MCF 10A (cell line): ENCODE measurements around the gene SDCBP2. TPM values are rescaled to one million over a fixed set of nuclear protein-coding genes. Genes with fewer than 3 reads are reported as not detected.

ENCODE experiments used
- BruUV-seq: library from RNA; stranded (reverse); fragments of 400-500 nt; replicated peaks from 2 replicates; lab custom pipeline; 2021; lab: Mats Ljungman, UMichigan
- CTCF ChIA-PET: fragments of 300-600 bp; sonication (Branson Sonifier 250); formaldehyde crosslinking; extraction: SDS; loops from one replicate; lab custom pipeline; 2021; ENCODE audit warnings: antibody characterized with exemption, inconsistent platforms; lab: Yijun Ruan, JAX
- POLR2A ChIA-PET: fragments of 300-600, 350-650 bp; sonication (Branson Sonifier 250); formaldehyde crosslinking; extraction: SDS; loops from one replicate; lab custom pipeline; 2020; ENCODE audit warnings: antibody characterized with exemption, inconsistent platforms; lab: Yijun Ruan, JAX
- DNase-seq: peaks from one replicate; pipeline ENCODE4 v3.0.0-alpha.2; 2018; ENCODE audit not compliant: unreplicated experiment
- H3K27ac Mint-ChIP-seq: one replicate; pipeline ENCODE4 v1.8.0; 2022; ENCODE audit warnings: mild to moderate bottlenecking, low read depth, mixed read lengths; ENCODE audit not compliant: unreplicated experiment
- H3K27me3 Mint-ChIP-seq: one replicate; pipeline ENCODE4 v1.8.0; 2022; ENCODE audit warnings: mixed read lengths; ENCODE audit not compliant: insufficient read depth, unreplicated experiment
- H3K36me3 Mint-ChIP-seq: one replicate; pipeline ENCODE4 v1.8.0; 2022; ENCODE audit warnings: mild to moderate bottlenecking, moderate library complexity, mixed read lengths; ENCODE audit not compliant: insufficient read depth, unreplicated experiment
- H3K4me1 Mint-ChIP-seq: one replicate; pipeline ENCODE4 v1.8.0; 2022; ENCODE audit warnings: mixed read lengths; ENCODE audit not compliant: insufficient read depth, unreplicated experiment
- H3K4me3 Mint-ChIP-seq: one replicate; pipeline ENCODE4 v1.8.0; 2022; ENCODE audit warnings: mild to moderate bottlenecking, moderate library complexity, mixed read lengths; ENCODE audit not compliant: unreplicated experiment
- H3K9me3 Mint-ChIP-seq: one replicate; pipeline ENCODE4 v1.8.0; 2022; ENCODE audit warnings: mixed read lengths; ENCODE audit not compliant: unreplicated experiment
- CTCF ChIP-seq: fragments of 200-600 bp; IDR thresholded peaks from one replicate; pipeline ENCODE4 v1.8.0; 2022; ENCODE audit warnings: antibody characterized with exemption, mild to moderate bottlenecking; ENCODE audit not compliant: unreplicated experiment
- intact Hi-C: fragments of 100-400 bp; cut with micrococcal nuclease; formaldehyde crosslinking; loops from 2 replicates; pipeline ENCODE4 v1.14.1; 2022
- total RNA-seq: library from RNA; stranded (reverse); gene quantifications from 2 replicates; pipeline ENCODE4 v1.2.3, GENCODE V29; 2022

SDCBP2 gene
- total RNA-seq, 1 experiment from 2014 or later, result 11.8 TPM

DNA sequence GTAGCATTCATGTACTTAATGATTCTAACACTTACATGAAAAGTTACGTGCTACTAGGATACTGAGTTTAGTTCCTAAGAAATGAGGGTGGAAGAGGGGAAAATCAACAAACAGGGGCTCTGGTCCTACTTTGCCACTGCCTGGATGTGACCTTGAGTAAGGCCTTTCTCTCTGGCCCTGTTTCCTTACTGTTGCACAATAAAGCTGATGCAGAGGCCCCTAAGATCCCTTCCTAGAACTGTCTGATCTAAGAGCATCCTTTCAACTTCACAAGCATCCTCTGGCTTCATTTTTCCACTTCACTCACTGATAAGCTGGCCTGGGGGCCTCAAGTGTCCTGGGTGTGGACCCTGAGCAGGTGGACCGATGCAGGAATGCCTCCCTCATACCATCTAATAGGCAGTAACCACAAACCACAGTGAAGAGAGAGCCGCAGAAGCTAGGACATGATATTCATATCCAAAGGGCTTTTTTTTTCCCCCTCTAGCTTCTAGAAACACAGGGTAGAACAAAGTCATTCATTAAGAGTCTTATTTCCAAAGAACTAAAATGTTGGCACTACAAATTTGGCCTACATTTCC lies 42.4 kb upstream of the SDCBP2 start:
- Mint-ChIP-seq H3K9me3 (no peaks in the 10 kb centered on the region), H3K4me3 (no peak overlapping the region), H3K27ac (no peak overlapping the region), H3K4me1 (peaks cover 23% of the 10 kb centered on the region), H3K27me3 (no peaks in the 10 kb centered on the region), H3K36me3 (peaks cover 84% of the 10 kb centered on the region)
- TF ChIP-seq CTCF, result no peak
- POLR2A ChIA-PET, result interaction anchor here (0.7 to 1.6 kb wide), 4 partner anchors 10 to 909 kb away, joined by 3 to 6 read pairs (median 5); partner anchors contain the start of gene SDCBP2
- no TSS peak for BruUV-seq
- no peak for DNase-seq
- CTCF ChIA-PET, result interaction anchor here (1.0 to 1.8 kb wide), 3 partner anchors 9 to 133 kb away, joined by 4 to 9 read pairs (median 7); no protein-coding TSS in a partner anchor
- intact Hi-C loops, result loop anchor here (10.0 kb wide), 1 partner anchor 64 kb away; no protein-coding TSS in a partner anchor

GRCh38 chr20:1370548-1371110 lies 41.7 kb upstream of the SDCBP2 start:
- no peak for TF ChIP-seq CTCF
- POLR2A ChIA-PET, result interaction anchor here (0.7 to 1.6 kb wide), 4 partner anchors 11 to 40 kb away, joined by 3 to 6 read pairs (median 4); no protein-coding TSS in a partner anchor
- Mint-ChIP-seq H3K36me3 (peaks cover 78% of the 10 kb centered on the region), H3K27ac (no peak overlapping the region), H3K4me3 (no peak overlapping the region), H3K27me3 (no peaks in the 10 kb centered on the region), H3K4me1 (peaks cover 17% of the 10 kb centered on the region), H3K9me3 (no peaks in the 10 kb centered on the region)
- intact Hi-C loops, result loop anchor here (10.0 kb wide), 1 partner anchor 64 kb away; no protein-coding TSS in a partner anchor
- DNase-seq, result peak; percentile 12
- CTCF ChIA-PET, result interaction anchor here (1.0 to 1.8 kb wide), 3 partner anchors 9 to 133 kb away, joined by 3 to 9 read pairs (median 7); no protein-coding TSS in a partner anchor
- no TSS peak for BruUV-seq

- BruUV-seq, result no TSS peak
- TF ChIP-seq CTCF, result no peak
- peaks cover 13% of the 10 kb centered on the region for H3K4me1 Mint-ChIP-seq
- no peaks in the 10 kb centered on the region for H3K9me3 Mint-ChIP-seq
- H3K4me3 Mint-ChIP-seq, result no peak overlapping the region
- no peak overlapping the region for H3K27ac Mint-ChIP-seq
- intact Hi-C loops, result loop anchor here (10.0 kb wide), 1 partner anchor 65 kb away; no protein-coding TSS in a partner anchor
- ChIA-PET POLR2A (interaction anchor here (1.4 to 1.6 kb wide), 2 partner anchors 12 to 40 kb away, joined by 3 to 6 read pairs; no protein-coding TSS in a partner anchor), CTCF (interaction anchor here (1.0 to 1.8 kb wide), 2 partner anchors 8 to 42 kb away, joined by 3 to 7 read pairs; no protein-coding TSS in a partner anchor)
- peaks cover 72% of the 10 kb centered on the region for H3K36me3 Mint-ChIP-seq
- no peaks in the 10 kb centered on the region for H3K27me3 Mint-ChIP-seq
- no peak for DNase-seq
Observed at GRCh38 chr20:1369970-1370369, 41.0 kb upstream of the SDCBP2 start.
